GM19025 (cell line): ENCODE results near the gene SPON1.
"Not testable (repeated sequence)": the region's sequence is repeated elsewhere in the genome, so short reads cannot be mapped to it uniquely, and the experiment has no call there.

ENCODE experiments used
- ATAC-seq: cut with Tn5 transposase; IDR thresholded peaks from one replicate; pipeline ENCODE4 v1.9.1; 2021; ENCODE audit warnings: mild to moderate bottlenecking, low read depth, moderate library complexity; ENCODE audit not compliant: unreplicated experiment

The SPON1 gene

GRCh38 chr11:14029971-14030920 is 67.7 kb downstream of the SPON1 start:
- no peak for ATAC-seq

- not testable (repeated sequence) for ATAC-seq
Measured at GRCh38 chr11:14035526-14035925, 73.0 kb downstream of the SPON1 start.

DNA sequence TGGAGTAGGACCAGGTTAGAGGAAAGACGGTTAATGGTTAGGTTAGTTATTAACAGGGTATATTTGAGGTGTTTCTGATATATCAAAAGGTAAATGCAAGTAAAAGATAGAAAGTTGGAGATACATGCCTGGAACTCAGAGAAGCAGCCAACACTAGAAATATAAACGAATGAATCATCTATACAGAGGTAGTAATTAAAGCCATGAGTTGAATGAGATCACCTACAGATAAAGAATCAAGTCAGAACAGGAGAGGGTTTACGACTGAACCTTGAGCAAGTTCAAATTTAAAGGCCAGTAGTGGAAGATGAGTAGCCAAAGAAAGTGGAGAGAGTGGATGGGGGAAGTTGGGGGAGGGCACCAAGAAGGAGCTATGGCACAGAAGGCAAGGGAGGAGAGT is 73.9 kb downstream of the SPON1 start:
- no peak for ATAC-seq

DNA sequence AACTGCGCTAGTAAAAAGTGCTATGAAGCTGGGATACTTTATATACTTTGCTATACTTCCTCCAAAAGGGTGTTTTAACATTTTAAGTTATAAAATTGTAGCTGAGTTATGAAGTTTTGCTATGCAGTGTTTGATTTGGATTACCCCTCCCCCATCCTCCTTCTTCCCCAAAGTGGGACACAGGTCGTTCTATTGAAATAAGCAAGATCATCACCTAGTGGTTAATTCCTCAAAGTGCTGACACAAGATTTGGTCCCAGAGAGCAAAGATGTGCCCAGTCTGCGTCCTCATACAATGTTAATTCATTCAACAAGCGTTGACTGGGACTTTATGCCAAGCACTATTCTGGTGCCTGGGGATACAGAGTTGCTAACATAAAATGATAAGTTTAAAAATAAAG is 78.5 kb downstream of the SPON1 start:
- no peak for ATAC-seq

GRCh38 chr11:14041565-14041964 is 79.0 kb downstream of the SPON1 start:
- ATAC-seq = no peak

DNA sequence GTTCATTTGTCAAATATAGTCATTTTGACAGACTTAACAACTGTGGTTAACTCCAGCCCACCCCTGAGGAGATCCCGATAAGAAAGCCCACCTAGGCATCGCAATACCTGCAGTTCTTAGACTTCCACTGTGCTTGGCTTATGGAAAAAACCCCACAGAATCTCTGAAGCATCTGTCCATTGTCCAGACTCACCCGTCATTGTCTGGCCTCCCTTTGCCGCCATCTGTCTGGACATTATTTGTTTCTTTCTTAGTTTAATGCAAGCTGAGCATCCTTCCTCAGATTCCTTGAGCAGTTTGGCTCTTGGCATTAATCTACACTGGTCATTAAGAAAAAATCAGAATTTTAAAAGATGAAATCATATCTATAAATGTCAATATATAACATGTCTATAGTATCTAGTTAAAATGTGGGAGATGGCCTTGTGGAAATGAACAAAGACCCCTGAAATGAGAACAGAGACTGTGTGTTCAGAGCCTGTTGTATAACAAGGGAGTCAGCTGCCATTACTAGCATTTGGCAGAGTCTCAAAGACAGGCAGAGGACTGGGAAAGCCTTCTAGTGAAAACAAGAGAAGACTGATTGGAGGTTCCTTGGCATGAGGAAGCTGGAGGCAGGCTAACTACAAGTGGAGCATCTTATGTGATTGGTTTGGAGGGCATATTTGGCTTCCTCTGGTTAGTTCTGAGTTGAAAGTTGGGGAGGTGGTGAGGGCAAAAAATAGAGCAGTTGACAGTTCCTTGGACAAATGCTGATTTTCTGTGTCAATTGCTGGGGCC is 80.4 kb downstream of the SPON1 start:
- no peak for ATAC-seq

GRCh38 chr11:14044916-14045315 is 82.4 kb downstream of the SPON1 start:
- ATAC-seq = no peak

- ATAC-seq = no peak
Measured at GRCh38 chr11:14045417-14045816, 82.9 kb downstream of the SPON1 start.

DNA sequence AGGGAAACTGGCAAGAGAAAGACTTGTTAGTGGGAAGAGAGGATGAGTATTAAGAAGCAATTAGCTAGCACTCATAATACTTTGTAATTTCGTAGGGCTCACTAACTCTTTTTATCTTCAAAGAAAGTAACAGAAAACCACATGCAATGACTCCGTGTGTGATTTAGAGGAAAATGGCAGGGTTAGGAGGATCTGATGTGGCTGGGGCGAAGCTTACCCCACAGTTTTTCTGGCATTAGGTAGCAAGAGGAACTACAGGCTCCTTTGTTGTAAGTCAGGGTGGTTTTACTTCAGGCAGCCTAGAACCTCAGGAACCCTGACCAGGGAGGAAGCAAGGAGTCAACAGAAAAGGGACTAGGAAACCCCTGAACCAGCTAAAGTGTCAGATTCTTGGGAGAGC is 89.7 kb downstream of the SPON1 start:
- no peak for ATAC-seq

GRCh38 chr11:14054116-14055107 is 91.9 kb downstream of the SPON1 start:
- no peak for ATAC-seq

DNA sequence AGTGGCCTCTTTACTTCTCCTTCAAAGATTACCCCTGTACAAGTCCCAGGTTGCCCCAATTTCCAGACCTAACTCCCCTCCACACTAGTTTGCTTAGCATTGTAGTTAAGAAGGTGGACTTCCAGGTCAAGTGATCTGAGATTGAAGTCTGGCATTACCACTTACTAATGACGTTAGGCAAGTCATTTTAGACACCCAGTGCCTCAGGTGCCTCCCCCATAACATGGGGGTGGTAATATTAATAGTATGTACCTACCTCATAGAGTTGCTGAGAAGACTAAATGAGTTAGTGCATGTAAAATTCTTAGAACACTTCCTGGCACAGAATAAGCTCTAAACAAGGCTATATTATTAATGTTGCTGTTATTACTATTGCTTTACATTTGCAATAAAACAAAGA is 93.4 kb downstream of the SPON1 start:
- ATAC-seq = no peak

DNA sequence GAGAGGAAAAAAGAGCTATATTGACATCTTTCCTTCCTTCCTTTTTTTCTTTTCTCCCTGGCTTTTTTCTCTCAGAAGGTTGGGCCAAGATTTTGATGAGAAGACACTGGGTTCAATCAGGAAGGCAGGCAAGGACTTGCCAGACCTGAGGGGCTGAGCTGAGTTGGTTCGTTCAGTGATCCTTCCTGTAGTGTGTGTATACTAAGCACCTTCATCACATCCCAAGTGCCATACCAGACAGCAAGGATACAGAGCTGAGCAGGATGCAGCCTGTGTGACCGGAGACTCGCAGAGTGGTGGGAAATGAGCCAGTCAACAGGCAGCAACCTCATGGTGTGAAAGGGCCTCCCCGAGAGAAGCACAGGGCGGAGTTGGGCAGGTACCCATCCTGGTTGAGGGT is 95.5 kb downstream of the SPON1 start:
- ATAC-seq = no peak

DNA sequence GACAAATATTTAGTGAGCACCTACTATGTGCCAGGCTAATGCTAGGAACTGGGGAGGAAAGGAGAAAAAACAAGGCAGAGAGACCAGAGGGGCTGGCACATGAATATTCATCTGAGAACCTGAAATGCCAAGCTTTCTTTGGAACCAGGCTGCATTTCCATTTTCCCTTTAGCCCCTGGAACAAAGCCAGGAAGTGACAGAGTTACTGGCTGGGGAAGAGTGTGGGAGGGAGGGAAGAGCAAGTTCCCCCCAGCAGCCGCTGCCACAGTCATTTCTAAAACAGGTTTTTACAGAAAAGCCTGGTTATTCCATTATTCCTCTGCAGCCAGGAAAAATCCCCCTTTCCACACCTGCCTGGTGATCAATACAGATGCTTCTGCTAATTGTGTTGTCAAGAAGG is 97.0 kb downstream of the SPON1 start:
- ATAC-seq = no peak

DNA sequence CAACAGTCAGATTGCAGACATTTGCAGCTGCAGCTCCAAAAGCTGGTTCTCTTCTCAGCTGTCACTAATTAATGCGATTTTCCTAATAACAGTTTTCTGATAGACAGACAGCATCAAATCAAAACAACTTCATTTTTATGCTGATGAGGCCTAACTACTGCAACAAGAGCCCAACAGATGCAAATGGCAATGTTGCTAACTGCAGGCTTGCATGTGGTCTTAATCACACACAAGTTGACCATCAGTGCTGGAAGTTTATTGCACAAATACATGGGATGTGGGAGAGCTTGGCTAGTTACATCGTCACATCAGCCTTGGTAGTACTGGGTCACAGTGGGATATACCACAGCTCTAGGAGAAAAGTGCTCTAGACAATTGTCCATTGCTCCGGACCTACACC is 99.2 kb downstream of the SPON1 start:
- no peak for ATAC-seq

- ATAC-seq = no peak
Measured at GRCh38 chr11:14065141-14065540, 102.6 kb downstream of the SPON1 start.

GRCh38 chr11:14065681-14066080 is 103.2 kb downstream of the SPON1 start:
- no peak for ATAC-seq

GRCh38 chr11:14067686-14068085 is 105.2 kb downstream of the SPON1 start:
- ATAC-seq = no peak

DNA sequence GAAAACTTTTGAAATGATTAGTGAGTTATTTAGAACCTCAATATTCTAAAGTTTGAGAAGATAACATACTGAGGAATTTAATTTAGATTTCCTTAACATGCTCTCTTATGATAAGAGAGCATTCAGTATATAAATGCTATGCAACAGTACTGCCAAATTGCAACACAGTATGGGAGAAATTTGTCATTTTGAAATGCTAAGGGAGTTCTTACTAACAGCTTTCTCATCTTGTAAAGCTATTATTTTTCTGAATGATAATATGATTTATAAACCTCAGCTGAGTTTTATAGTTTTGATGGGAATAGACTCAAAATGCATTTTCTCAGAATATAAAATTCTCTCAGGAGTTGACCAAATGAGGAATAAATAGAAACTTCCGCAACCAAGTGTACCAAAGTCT is 108.4 kb downstream of the SPON1 start:
- no peak for ATAC-seq

DNA sequence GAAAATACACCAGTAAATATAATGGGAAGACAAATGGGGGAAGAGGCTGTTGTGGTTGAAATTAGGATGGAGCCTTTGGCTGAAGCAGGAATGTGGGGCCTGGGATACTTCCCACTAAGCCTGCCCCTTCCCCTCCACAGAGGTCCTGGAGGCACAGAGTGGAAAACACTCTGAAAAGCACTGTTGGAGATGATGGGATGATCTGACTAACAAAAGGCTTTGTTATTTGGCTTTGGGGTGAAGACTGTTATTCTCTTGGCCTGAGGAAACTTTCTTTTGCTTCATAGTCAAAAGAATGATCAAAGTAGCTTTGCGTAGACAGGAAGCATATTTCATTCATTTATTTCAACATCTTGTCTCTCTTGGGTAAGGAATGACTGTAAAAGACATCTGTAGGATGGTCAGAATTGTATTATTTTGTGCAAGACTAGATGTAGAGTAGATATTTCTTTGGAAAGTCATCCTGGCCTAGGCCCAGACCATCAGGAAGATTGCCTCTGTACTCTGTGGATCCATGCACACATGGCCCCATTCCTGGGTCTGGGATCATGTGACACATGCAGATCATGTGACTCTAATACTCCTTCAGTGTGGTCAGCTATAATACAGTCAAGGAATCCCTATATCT is 111.4 kb downstream of the SPON1 start:
- no peak for ATAC-seq
